ENCODE measurements around the gene BLZF1.
"Not testable (repeated sequence)": the region's sequence is repeated elsewhere in the genome, so short reads cannot be mapped to it uniquely, and the experiment has no call there.

BLZF1 gene

DNA sequence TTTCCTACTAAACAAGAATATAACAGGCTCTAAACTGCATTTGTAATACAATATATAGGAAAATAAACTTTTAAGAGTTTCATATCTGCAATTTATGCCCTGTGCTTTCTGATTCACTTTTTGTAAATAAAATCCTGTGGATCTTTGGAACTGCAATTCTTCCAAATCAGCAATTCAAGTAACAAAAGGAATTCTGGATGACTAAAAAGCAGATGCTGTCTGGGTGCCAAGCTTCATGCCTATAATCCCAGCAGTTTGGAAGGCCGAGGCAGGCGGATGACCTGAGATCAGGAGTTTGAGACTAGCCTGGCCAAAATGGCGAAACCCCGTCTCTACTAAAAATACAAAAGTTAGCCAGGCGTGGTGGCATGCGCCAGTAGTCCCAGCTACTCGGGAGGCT, 6.7 kb upstream of the BLZF1 start:
- DNase-seq: peak; percentile 21

DNA sequence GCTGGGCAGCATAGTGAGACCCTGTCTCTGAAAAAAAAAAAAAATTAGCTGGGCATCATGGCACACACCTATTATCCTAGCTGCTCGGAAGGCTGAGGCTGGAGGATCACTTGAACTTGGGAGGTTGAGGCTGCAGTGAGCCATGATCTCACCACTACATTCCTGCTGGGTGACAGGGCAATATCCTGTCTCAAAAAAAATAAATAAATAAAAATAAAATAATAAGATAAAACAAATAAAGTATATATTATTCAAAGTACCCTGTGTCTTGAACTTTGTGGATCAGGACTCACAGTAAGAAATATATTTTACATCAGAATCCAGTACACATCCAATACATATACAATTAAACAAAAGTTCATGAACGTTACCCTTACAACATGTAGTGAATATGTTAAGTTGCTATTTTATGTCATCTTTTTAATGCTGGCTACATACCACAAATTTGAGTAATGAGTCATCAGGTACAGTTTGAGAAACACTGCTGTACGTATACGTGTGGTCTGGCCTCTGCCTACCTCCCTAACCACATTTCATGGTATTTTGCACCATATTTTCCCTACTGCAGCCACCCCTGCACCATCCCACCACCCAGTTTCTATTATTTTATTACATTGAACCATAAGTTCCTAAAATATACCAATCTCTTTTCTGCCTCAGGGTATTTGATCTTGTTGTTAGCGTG, 4.8 kb upstream of the BLZF1 start:
- DNase-seq: peak; percentile 91

DNA sequence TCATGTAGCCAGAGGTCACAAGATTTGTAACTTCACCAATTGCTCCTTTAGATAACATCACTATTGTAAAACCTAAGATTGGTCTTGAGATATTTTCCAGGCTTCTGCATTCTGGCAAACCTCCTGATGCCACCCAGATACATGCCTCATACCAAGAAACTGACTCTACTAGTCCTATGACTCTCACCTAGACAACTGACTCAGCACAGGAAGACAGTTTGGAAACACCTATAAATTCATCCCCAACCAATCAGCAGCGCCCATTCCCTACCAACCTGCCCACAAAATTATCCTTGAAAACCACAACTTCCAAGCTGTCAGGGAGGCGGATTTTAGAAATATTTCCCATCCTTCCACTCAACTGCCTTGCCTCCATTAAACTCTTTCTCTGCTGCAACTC, 3.0 kb upstream of the BLZF1 start:
- no peak for DNase-seq

DNA sequence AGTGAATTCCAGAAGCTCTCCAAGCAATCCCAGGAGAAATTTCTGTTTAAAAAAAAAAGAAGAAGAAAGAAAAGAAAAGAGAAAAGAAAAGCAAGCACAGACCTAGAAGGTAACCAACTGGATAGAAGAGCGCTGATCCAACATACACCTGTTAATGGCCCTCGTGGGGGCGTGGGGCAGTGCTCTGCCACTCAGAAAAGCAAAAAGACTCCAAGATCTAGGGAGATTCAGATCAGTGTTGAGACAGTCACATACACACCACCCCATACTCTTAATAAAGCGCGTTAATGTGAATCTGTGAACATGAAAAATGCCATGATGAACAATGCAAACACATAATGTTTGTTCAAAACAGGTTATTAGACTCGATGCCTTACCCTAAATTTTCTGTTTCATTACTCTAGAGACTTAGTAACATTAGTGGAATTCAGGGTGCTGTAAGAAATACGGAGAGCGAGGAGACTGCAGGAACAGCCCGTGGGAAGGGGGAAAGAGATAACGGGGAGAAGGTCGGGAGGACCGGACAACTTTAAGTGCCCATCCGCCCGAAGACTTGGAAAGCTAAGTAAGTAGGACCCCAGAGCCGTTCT, 804 bp upstream of the BLZF1 start:
- DNase-seq: no peak

DNA sequence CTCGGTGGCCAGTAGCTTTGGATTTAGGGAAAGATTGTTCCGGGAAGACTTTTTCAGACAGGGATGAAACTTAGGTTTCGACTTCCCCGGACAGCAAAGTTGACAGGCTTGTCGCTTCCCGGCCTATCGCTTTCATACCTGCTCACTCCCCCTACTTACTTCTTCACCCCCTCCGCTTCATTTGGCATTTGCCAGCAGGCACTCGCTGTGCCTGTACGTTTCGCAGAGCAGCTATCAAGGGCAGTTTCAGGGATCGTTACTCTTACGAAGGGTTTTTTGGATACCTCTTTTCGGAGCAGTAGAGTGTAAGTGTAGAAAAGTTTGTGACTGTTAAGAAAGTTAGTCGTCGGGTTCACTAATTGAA, 393 bp downstream of the BLZF1 start:
- no peak for DNase-seq

DNA sequence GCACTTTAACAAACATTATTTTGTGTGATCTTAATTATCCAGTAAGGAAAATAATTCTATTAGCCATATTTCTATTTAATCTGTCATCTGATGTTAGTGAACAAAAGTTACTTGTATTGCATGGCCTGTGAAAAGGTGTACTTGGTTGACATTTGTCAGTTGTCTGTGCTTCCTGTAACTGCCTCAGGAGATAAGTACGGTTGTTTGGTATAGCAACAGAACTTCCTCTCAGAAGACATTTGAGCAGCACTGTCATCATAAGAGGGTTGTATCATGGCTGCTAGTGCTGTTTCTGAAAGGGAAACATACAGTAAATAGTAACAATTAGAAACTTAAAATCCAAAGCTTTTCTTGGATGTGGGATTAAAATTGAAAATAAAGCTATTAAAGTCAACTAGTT, 3.4 kb downstream of the BLZF1 start:
- DNase-seq: no peak

DNA sequence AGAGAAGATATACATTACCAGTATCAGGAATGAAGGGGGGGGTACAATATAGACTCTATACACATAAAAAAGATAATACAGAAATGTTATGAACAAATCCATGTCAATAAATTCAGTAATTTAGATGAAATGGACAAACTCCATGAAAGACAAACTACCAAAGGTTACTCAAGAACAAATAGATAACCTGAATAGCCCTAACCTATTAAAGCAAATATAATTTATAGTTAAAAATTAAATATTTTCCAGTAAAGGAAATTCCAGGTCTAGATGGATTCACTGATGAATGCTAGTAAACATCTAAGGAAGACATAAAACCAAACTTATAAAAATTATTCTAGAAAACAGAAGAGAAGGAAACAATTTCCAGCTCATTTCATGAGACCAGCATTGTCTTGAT, 13.2 kb downstream of the BLZF1 start:
- no peak for DNase-seq

DNA sequence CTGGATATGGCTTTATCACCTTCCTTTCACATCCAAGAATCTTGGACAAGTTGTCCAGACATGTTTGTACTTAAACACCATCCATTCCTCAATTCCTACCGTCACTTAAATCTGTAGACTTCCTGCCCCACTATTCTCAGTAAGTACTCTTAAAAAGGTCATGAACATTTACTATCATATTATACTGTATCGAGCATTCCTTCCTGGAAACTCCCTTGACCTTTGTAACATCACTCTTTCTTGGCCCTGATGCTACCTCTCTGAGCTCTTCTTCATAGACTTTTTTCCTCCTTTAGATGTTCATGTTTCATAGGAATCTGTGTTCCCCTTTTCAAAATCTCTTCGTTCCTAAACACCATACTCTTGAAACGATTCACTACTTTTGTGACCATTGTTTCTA, 15.5 kb downstream of the BLZF1 start:
- no peak for DNase-seq

DNA sequence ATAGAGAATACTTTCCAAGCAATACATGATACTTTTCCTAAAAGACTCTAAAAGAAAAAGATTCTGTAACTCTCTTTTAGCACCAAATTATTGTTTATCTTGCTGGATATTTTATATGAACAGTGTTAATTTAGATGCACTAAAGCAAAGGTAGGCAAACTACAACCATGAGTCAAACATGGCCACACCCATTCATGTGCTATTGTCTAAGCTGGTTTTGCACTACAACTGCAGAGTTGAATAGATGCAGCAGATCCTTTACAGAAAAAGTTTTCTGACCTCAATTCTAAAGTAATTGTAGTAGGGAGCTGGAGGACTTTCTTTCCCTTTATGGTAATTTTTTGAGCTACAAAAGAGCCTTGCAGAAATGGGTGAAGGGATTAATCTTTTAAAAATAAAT, 19.4 kb downstream of the BLZF1 start:
- DNase-seq: no peak

DNA sequence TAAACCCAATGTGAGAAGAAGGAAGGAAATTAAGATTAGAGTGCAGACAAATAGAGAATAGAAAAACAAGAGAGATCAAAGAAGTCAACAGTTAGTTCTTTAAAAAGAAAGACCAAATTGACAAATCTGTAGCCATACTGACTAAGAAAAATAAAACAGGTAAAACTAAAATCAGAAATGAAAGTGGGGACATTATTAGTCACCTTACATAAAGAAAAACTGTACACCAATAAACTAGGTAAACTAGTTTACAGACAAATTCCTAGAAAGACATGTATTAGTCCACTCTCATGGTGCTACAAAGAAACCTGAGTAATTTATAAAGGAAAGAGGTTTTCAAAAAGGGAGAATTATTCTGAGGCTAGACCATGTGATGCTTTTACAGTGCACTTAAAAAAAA, 22.3 kb downstream of the BLZF1 start:
- DNase-seq: no peak

DNA sequence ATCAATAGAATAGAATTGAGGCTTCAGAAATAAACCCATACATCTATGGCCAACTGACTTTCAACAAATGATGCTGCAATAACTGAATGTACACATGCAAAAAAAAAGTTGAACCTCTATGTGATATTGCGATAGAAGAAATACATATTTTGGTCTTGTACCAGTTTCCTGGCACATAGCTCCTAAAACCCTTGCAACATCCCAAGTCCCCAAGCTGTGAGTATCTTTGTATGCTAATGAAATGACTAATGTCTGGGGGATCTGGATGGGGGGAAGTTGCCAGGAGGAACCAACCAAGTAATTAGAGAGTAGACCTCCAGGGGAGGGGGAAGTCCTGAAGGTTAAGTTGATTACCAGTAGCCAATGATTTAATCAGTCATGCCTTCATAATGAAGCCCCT, 24.4 kb downstream of the BLZF1 start:
- DNase-seq: no peak

DNA sequence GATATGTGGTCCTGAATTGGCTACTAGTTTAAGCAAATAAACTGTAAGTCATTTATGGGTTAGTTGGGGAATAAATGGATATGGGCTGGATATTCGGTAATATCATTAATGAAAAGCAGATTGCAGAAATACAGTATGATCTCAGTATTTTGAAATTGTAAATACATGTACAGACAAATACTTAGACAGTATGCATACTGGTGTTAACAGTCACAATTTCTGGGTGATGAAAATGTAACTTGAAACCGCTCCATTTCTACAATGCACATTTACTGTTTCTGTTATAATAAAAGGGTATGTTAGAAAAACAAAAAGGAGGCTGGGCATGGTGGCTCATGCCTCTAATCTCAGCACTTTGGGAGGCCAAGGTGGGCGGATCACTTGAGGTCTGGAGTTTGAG, 28.0 kb downstream of the BLZF1 start:
- DNase-seq: peak; percentile 2

DNA sequence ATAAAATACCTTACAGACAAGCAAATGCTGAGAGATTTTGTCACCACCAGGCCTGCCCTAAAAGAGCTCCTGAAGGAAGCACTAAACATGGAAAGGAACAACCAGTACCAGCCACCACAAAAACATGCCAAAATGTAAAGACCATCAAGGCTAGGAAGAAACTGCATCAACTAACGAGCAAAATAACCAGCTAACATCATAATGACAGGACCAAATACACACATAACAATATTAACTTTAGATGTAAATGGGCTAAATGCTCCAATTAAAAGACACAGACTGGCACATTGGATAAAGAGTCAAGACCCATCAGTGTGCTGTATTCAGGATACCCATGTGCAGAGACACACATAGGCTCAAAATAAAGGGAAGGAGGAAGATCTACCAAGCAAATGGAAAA, 34.6 kb downstream of the BLZF1 start:
- DNase-seq: not testable (repeated sequence)

DNA sequence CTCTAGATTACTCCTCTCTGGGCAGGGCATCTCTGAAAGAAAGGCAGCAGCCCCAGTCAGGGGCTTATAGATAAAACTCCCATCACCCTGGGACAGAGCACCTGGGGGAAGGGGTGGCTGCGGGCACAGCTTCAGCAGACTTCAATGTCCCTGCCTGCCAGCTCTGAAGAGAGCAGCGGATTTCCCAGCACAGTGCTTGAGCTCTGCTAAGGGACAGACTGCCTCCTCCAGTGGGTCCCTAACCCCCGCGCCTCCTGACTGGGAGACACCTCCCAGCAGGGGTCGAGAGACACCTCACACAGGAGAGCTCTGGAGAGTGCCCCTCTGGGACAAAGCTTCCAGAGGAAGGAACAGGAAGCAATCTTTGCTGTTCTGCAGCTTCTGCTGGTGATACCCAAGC, 40.3 kb downstream of the BLZF1 start:
- not testable (repeated sequence) for DNase-seq

DNA sequence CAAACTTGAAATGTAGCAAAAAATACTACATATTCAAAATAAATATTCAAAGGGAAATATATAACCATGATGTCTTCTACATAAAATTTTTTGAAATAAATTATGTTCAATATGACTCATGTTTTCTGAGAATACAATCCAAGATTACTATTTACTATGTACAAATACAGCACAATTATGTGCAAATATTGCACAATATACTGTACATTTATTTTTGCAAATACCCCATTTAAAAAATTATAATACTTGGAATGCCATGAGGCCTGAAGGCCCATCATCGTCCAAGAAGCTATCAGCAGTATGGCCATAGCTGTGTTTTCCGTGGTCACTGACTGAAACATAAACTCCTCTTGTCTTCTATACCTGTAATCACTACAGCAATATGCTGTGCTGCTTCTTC, 47.0 kb downstream of the BLZF1 start:
- no peak for DNase-seq

DNA sequence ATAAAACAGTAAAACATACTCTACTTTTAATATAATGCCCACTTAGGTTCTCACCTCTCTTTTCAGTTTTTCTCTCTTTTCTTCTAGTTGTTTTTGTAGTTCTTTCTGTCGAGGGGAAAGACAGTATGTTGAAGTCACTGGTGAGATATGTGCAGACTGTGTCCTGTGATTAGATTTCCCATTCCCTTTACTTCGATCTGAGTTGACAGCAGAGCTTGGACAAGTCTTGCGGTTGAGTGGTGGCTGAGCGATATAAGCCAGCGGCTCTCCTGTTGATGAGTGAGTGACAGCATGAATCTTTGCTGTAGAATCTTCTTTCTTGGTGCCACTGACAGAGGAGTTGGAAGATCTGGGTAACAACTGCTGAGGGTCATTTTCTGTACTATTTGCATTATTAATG, 53.3 kb downstream of the BLZF1 start:
- DNase-seq: no peak

DNA sequence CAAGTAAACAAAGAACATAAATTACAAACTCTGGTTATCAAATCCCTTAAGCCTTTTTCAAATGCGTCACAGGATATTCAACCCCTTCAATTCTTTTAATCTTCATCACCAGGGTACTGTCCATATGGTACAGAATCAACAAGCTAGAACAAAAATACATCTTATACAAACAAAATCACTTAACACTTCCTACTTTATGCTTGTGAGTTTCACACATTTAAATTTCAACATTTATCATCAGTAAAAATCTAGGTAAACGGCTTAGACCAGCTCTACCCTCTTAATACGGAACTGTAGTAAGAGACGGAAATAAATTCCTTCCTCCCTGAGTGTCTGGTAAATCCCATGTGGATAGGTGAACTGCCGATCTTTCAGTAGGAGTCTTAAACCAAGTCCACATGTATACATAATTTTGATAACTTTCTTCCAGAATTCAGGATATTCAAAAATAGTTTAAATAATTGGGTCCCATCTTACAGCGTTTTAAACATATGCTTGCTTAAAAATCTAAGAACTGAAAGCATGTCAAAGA, 58.2 kb downstream of the BLZF1 start:
- DNase-seq: no peak

DNA sequence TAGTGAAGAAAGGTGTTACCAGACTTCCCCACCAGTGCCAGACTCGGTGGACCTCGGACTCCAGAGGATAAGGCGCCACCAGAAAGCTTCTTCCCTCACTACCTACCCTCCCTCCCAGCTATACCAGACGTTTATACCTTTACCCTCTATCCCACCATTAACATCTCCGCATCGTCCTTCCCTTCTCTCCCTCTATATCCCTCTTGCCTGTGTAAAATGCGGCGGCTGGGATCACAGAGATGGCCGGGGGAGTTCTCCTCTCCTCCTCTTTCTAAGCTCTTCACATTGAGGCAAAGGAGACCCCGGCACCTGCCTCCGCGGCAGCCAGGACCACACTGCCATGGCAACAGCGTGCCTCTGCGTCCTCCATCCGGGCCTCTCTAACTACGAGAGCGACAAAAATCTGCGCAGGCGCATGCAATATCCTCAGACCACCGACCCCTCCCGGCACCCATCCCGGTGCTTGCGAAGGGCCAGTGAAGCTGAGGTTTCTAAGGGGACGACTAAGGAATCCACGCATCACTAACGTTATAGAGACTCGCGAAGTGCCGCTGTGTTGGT, 59.2 kb downstream of the BLZF1 start, which contains the start of gene CCDC181:
Gene CCDC181, minus strand, starts transcription at position 394 of the 561 bp plus-strand sequence. CDS start 2,547 bp downstream, outside the sequence.
- DNase-seq: peak; percentile 72
